ENCODE results near the gene POU6F2. TPM values are rescaled to one million over a fixed set of nuclear protein-coding genes. Genes with fewer than 3 reads are reported as not detected.

The POU6F2 gene
- total RNA-seq, 6 donors from 2014 or later = under 0.01 to 1.4 (median 0.24) TPM; not detected in 2

DNA sequence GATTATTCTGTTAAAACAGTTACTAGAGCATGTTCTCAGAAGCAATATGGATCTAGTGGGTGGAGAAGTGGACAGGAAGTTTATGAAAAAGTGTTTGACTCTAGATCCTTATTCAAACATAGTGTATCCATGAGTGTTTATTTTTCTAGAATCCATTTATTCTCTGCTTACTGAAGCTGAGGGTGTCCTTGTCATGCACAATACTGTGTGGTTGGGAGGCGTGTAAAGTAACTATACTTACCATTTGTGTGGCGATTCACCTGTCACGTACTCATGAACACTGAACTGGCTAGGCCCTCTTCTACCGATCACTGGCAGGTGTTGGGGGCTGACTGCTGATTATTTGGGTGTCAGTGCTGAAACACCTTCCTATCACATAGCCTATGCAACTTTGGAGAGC is 74.0 kb downstream of the POU6F2 start:
- Histone ChIP-seq H3K36me3 (no peaks in the 10 kb centered on the region), H3K9me3 (no peaks in the 10 kb centered on the region), H3K4me1 (no peaks in the 10 kb centered on the region), H3K27me3 (no peaks in the 10 kb centered on the region), H3K27ac (no peak overlapping the region), H3K4me3 (no peak overlapping the region)
- TF ChIP-seq POLR2A (IDR thresholded peaks at IDR 0.05) (no peak), EP300 (IDR thresholded peaks at IDR 0.05) (no peak), POLR2AphosphoS5 (IDR thresholded peaks at IDR 0.05) (no peak)
- TF ChIP-seq, protein P1, sequence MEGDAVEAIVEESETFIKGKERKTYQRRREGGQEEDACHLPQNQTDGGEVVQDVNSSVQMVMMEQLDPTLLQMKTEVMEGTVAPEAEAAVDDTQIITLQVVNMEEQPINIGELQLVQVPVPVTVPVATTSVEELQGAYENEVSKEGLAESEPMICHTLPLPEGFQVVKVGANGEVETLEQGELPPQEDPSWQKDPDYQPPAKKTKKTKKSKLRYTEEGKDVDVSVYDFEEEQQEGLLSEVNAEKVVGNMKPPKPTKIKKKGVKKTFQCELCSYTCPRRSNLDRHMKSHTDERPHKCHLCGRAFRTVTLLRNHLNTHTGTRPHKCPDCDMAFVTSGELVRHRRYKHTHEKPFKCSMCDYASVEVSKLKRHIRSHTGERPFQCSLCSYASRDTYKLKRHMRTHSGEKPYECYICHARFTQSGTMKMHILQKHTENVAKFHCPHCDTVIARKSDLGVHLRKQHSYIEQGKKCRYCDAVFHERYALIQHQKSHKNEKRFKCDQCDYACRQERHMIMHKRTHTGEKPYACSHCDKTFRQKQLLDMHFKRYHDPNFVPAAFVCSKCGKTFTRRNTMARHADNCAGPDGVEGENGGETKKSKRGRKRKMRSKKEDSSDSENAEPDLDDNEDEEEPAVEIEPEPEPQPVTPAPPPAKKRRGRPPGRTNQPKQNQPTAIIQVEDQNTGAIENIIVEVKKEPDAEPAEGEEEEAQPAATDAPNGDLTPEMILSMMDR (IDR thresholded peaks at IDR 0.05) = no peak
- DNase-seq = no peak
- no peak for ATAC-seq (ENCODE audit: low FRiP score in 2 of 2)
- WGBS, 2 donors = 58 to 84% methylated on average over 4 of the region's 4 CpGs

DNA sequence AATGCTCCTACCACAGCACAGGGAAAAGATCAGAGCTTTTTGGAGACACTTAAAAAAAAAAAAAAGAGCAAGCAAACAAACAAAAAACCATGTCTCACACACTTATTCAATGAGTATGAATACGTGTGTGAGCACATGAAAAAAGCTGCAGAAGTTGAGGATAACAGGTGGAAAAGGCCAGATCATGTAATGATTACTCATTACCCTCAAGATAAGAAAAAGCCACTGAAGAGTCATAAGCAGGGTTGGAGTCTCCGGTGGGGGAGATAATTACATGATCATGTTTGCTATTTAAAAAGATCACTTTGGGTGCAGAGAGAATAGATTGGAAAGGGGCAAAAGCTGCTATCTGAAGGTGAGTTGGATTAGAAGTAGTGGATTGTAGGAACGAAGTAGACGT is 77.0 kb downstream of the POU6F2 start:
- H3K36me3 ChIP-seq = no peaks in the 10 kb centered on the region
- no peaks in the 10 kb centered on the region for H3K27me3 ChIP-seq
- no peak overlapping the region for H3K27ac ChIP-seq
- H3K4me3 ChIP-seq = no peak overlapping the region
- no peak for ATAC-seq (ENCODE audit: low FRiP score in 2 of 2)
- H3K4me1 ChIP-seq = no peaks in the 10 kb centered on the region
- H3K9me3 ChIP-seq = no peaks in the 10 kb centered on the region
- TF ChIP-seq, protein P1 (IDR thresholded peaks at IDR 0.05) = no peak
- TF ChIP-seq POLR2AphosphoS5 (IDR thresholded peaks at IDR 0.05) (no peak), EP300 (IDR thresholded peaks at IDR 0.05) (no peak), POLR2A (IDR thresholded peaks at IDR 0.05) (no peak)
- 57 to 58% methylated on average over 4 of the region's 4 CpGs for whole genome bisulfite sequencing, 2 donors
- no peak for DNase-seq

DNA sequence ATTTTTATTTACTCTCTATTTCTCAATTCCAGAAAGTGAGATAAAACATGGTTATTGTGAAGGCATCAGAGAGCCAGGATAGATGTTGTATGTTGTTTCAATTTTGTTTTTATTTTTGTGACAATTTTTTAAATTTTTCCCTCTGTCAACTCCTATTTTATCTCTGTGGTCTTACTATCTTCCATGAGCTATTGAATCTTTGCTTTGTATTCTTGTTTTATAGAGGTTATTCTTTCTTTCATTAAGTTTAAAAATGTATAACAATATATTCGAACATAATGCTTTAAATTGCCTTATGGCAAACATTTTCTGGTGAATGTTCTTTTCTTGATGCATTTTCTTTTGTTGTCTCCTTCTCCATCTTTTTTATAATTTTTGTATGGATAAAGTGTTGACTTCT is 78.4 kb downstream of the POU6F2 start:
- no peak for ATAC-seq (ENCODE audit: low FRiP score in 2 of 2)
- H3K4me3 ChIP-seq = no peak overlapping the region
- no peak for DNase-seq
- no peaks in the 10 kb centered on the region for H3K27me3 ChIP-seq
- no peaks in the 10 kb centered on the region for H3K4me1 ChIP-seq
- no peak overlapping the region for H3K27ac ChIP-seq
- TF ChIP-seq POLR2A (IDR thresholded peaks at IDR 0.05) = no peak
- TF ChIP-seq POLR2AphosphoS5 (IDR thresholded peaks at IDR 0.05) = no peak
- TF ChIP-seq EP300 (IDR thresholded peaks at IDR 0.05) = no peak
- no peaks in the 10 kb centered on the region for H3K9me3 ChIP-seq
- 84 to 86% methylated on average over 1 of the region's 1 CpG for WGBS, 2 donors
- H3K36me3 ChIP-seq = no peaks in the 10 kb centered on the region

DNA sequence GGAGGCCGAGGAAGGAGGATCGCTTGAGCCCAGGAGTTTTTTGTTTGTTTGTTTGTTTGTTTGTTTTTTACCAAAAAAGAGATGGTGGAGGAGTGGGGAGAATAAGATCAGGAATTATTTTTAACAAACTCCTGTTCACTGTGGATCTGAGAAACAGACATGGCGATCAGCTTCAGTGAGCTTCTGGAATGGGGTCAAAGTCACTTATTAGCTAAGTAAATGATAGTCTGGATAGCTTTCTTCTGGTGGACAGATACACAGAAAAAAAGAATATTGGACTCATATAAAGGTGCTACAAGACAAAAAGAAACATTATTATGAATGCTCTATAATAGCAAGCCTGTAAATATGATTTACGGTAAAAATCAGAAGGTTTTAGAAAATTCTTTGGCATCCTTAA is 85.1 kb downstream of the POU6F2 start:
- Histone ChIP-seq H3K9me3 (no peaks in the 10 kb centered on the region), H3K4me3 (no peak overlapping the region), H3K4me1 (no peaks in the 10 kb centered on the region), H3K36me3 (no peaks in the 10 kb centered on the region), H3K27me3 (no peaks in the 10 kb centered on the region), H3K27ac (no peak overlapping the region)
- no peak for ATAC-seq (ENCODE audit: low FRiP score in 2 of 2)
- WGBS, 2 donors = 77 to 81% methylated on average over 4 of the region's 4 CpGs
- TF ChIP-seq EP300 (IDR thresholded peaks at IDR 0.05) (no peak), POLR2A (IDR thresholded peaks at IDR 0.05) (no peak), POLR2AphosphoS5 (IDR thresholded peaks at IDR 0.05) (no peak)
- TF ChIP-seq, protein P1 (IDR thresholded peaks at IDR 0.05) = no peak
- DNase-seq = no peak

DNA sequence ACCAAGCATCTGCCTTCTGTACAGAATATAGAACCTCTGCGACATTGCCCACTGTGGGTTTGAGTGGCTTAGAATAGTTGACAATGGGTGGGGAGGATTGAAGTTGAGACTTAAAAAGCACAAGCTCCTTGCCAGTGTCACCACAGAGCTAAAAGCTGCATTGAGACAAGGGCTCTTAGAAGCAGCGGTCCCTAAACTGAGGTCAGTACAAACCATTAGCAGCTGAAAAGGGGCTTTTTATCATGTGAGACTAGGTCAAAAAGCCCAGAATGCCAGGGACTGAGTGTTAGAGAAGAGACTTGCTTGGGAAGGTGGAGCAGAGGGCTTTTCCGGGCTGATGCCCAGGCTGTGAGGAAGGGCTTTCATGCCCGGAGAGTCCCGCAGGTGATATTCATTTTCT is 91.3 kb downstream of the POU6F2 start:
- no peaks in the 10 kb centered on the region for H3K9me3 ChIP-seq
- TF ChIP-seq POLR2AphosphoS5 (IDR thresholded peaks at IDR 0.05) (no peak), POLR2A (IDR thresholded peaks at IDR 0.05) (no peak), EP300 (IDR thresholded peaks at IDR 0.05) (no peak)
- TF ChIP-seq, protein P1 (IDR thresholded peaks at IDR 0.05) = no peak
- H3K4me1 ChIP-seq = peaks cover 0 to under 1% (median 0%) of the 10 kb centered on the region in 4 donors
- no peaks in the 10 kb centered on the region for H3K27me3 ChIP-seq
- no peaks in the 10 kb centered on the region for H3K36me3 ChIP-seq
- ATAC-seq (ENCODE audit: low FRiP score in 2 of 2) (no peak), DNase-seq (no peak)
- WGBS, 2 donors = 87 to 93% methylated on average over 5 of the region's 5 CpGs
- H3K27ac ChIP-seq = no peak overlapping the region
- no peak overlapping the region for H3K4me3 ChIP-seq

Measured in upper lobe of left lung (tissue), 6 donors.